H7 (cell line): ENCODE results near the gene JPT1. TPM values are rescaled to one million over a fixed set of nuclear protein-coding genes. Genes with fewer than 3 reads are reported as not detected.
"Not testable (repeated sequence)": the region's sequence is repeated elsewhere in the genome, so short reads cannot be mapped to it uniquely, and the experiment has no call there.

Experiments used
- DNase-seq: peaks from one replicate; pipeline ENCODE4 v3.0.0; 2012
- H3K27me3 ChIP-seq: 2 replicates; pipeline ENCODE4 v1.6.0; 2011; ENCODE audit warnings: mild to moderate bottlenecking, low read length; ENCODE audit not compliant: control insufficient read depth, insufficient read depth
- H3K36me3 ChIP-seq: replicated peaks from 2 replicates; pipeline ENCODE4 v1.5.1; 2011; ENCODE audit warnings: low read length; ENCODE audit not compliant: control insufficient read depth, insufficient read depth
- H3K4me3 ChIP-seq: 2 replicates; pipeline ENCODE4 v1.5.1; 2011; ENCODE audit warnings: low read depth, mild to moderate bottlenecking, control low read depth, low read length, moderate library complexity; ENCODE audit not compliant: insufficient read depth
- total RNA-seq: library from RNA; depleted of rRNA; stranded (reverse); fragments of >200 nt; shearing (Covaris generic); gene quantifications from 2 replicates; pipeline ENCODE4 v1.2.3, GENCODE V29; 2014

Gene JPT1
- total RNA-seq, 1 experiment from 2014 or later = 454 TPM

GRCh38 chr17:75129576-75129975, 24.7 kb downstream of the JPT1 start:
- peaks cover 8% of the 10 kb centered on the region for H3K36me3 ChIP-seq
- DNase-seq = no peak
- H3K4me3 ChIP-seq = no peak overlapping the region
- H3K27me3 ChIP-seq = no peaks in the 10 kb centered on the region

- Histone ChIP-seq H3K4me3 (no peak overlapping the region), H3K27me3 (no peaks in the 10 kb centered on the region), H3K36me3 (peaks cover 8% of the 10 kb centered on the region)
- DNase-seq = peak; percentile 47
Measured at GRCh38 chr17:75128694-75129505, 25.4 kb downstream of the JPT1 start.

- H3K27me3 ChIP-seq, H3K4me3 ChIP-seq, DNase-seq: not testable (repeated sequence)
Measured at GRCh38 chr17:75127936-75128335, 26.4 kb downstream of the JPT1 start.

GRCh38 chr17:75126954-75127353, 27.4 kb downstream of the JPT1 start:
- DNase-seq = no peak
- no peaks in the 10 kb centered on the region for H3K27me3 ChIP-seq
- H3K36me3 ChIP-seq = peaks cover 8% of the 10 kb centered on the region
- H3K4me3 ChIP-seq = no peak overlapping the region

More at GRCh38 chr17:75127936-75128335, 26.4 kb downstream of the JPT1 start:
- H3K36me3 ChIP-seq = not testable (repeated sequence)

- no peak overlapping the region for H3K4me3 ChIP-seq
- H3K27me3 ChIP-seq = no peaks in the 10 kb centered on the region
- peaks cover 8% of the 10 kb centered on the region for H3K36me3 ChIP-seq
- DNase-seq = peak; percentile 64
Measured at GRCh38 chr17:75125984-75126383, 28.3 kb downstream of the JPT1 start.

- H3K27me3 ChIP-seq = no peaks in the 10 kb centered on the region
- DNase-seq = no peak
- H3K36me3 ChIP-seq = peaks cover 5% of the 10 kb centered on the region
- H3K4me3 ChIP-seq = no peak overlapping the region
Measured at GRCh38 chr17:75124819-75125162, 29.5 kb downstream of the JPT1 start.

GRCh38 chr17:75124041-75124818, 30.1 kb downstream of the JPT1 start:
- no peaks in the 10 kb centered on the region for H3K36me3 ChIP-seq
- H3K27me3 ChIP-seq = no peaks in the 10 kb centered on the region
- no peak overlapping the region for H3K4me3 ChIP-seq
- DNase-seq = no peak

- Histone ChIP-seq H3K4me3 (no peak overlapping the region), H3K27me3 (no peaks in the 10 kb centered on the region), H3K36me3 (peaks cover 1% of the 10 kb centered on the region; the same call in 1 of the 2 replicates)
- no peak for DNase-seq
Measured at GRCh38 chr17:75118307-75118706, 36.0 kb downstream of the JPT1 start.

GRCh38 chr17:75116737-75117136, 37.6 kb downstream of the JPT1 start:
- Histone ChIP-seq H3K27me3 (no peaks in the 10 kb centered on the region), H3K36me3 (peaks cover 1% of the 10 kb centered on the region; the same call in 1 of the 2 replicates), H3K4me3 (no peak overlapping the region)
- DNase-seq = no peak

GRCh38 chr17:75115555-75115954, 38.8 kb downstream of the JPT1 start:
- Histone ChIP-seq H3K27me3 (no peaks in the 10 kb centered on the region), H3K36me3 (peaks cover 1% of the 10 kb centered on the region; the same call in 1 of the 2 replicates), H3K4me3 (no peak overlapping the region)
- DNase-seq = no peak

GRCh38 chr17:75114552-75115314, 39.6 kb downstream of the JPT1 start:
- no peak overlapping the region for H3K4me3 ChIP-seq

GRCh38 chr17:75113798-75114551, 40.3 kb downstream of the JPT1 start:
- no peaks in the 10 kb centered on the region; the same call in 1 of the 2 replicates for H3K27me3 ChIP-seq
- peaks cover 1% of the 10 kb centered on the region; the same call in 1 of the 2 replicates for H3K36me3 ChIP-seq
- DNase-seq = peak; percentile 94
- H3K4me3 ChIP-seq = no peak overlapping the region

More at GRCh38 chr17:75114552-75115314, 39.6 kb downstream of the JPT1 start:
- Histone ChIP-seq H3K27me3 (no peaks in the 10 kb centered on the region), H3K36me3 (peaks cover 1% of the 10 kb centered on the region; the same call in 1 of the 2 replicates)
- no peak for DNase-seq

GRCh38 chr17:75111777-75112335, 42.5 kb downstream of the JPT1 start:
- Histone ChIP-seq H3K4me3 (no peak overlapping the region), H3K27me3 (no peaks in the 10 kb centered on the region; the same call in 1 of the 2 replicates), H3K36me3 (peaks cover 1% of the 10 kb centered on the region; the same call in 1 of the 2 replicates)
- no peak for DNase-seq
